Endothelial cell of umbilical vein (primary cell): Measurements from ENCODE around the gene ENTREP1. TPM values are rescaled to one million over a fixed set of nuclear protein-coding genes. Genes with fewer than 3 reads are reported as not detected.

Experiments
- BruUV-seq: library from RNA; stranded (reverse); fragments of 400-500 nt; replicated peaks from 2 replicates; lab custom pipeline; 2021; lab: Mats Ljungman, UMichigan
- CTCF ChIA-PET: fragments of 300-600, 350-600 bp; sonication (Branson Sonifier 250); formaldehyde crosslinking; loops from one replicate; lab custom pipeline; 2021; ENCODE audit warnings: antibody characterized with exemption, inconsistent platforms; lab: Charles Lee
- POLR2A ChIA-PET: fragments of 300-600, 350-600 bp; sonication (Branson Sonifier 250); formaldehyde crosslinking; loops from one replicate; lab custom pipeline; 2021; ENCODE audit warnings: antibody characterized with exemption, inconsistent platforms; lab: Charles Lee
- DNase-seq: peaks from one replicate; pipeline ENCODE4 v3.0.0-alpha.2; 2011; ENCODE audit warnings: low read depth, low spot score
- FAIRE-seq: peaks from 2 replicates; lab custom pipeline; 2011; peaks lifted over from hg19 to GRCh38; lab: Jason Lieb, UNC
- H2AFZ ChIP-seq: 2 replicates; pipeline ENCODE4 v1.6.0; 2012; ENCODE audit warnings: low read depth, low read length, control low read depth, inconsistent platforms
- H3K27ac ChIP-seq: 2 replicates; pipeline ENCODE4 v1.5.1; 2011; ENCODE audit warnings: low read depth, mild to moderate bottlenecking, control low read depth, low read length, moderate library complexity; ENCODE audit not compliant: insufficient read depth
- H3K27me3 ChIP-seq, 2 experiments: 2 replicates each; pipeline versions ENCODE4 v1.6.0 to v1.6.1; 2011; ENCODE audit warnings: low read length in 2 of 2, mixed read lengths in 1 of 2; ENCODE audit not compliant: control insufficient read depth in 2 of 2, insufficient read depth in 2 of 2
- H3K36me3 ChIP-seq, 2 experiments: 2 replicates in 1 of 2; 3 replicates in 1 of 2; pipeline ENCODE4 v1.5.1; 2011; ENCODE audit warnings: low read length in 2 of 2, mild to moderate bottlenecking in 1 of 2, moderate library complexity in 1 of 2; ENCODE audit not compliant: control insufficient read depth in 2 of 2, insufficient read depth in 2 of 2; ENCODE audit errors: extremely low read depth in 1 of 2
- H3K4me1 ChIP-seq: 3 replicates; pipeline ENCODE4 v1.5.1; 2011; ENCODE audit warnings: mild to moderate bottlenecking, low read length; ENCODE audit not compliant: control insufficient read depth, insufficient read depth; ENCODE audit errors: extremely low read depth
- H3K4me2 ChIP-seq: 2 replicates; pipeline ENCODE4 v1.6.1; 2011; ENCODE audit warnings: low read length, control low read depth, mixed read lengths; ENCODE audit not compliant: insufficient read depth
- H3K4me3 ChIP-seq, 3 experiments: fragments of 200-600 bp in 1 of 3; sonication (generic), shearing (Covaris generic) in 1 of 3; replicated peaks in 1 of 3; 2 replicates each; pipeline ENCODE4 v1.5.1; 2011 to 2016; ENCODE audit warnings: control low read depth in 3 of 3, low read length in 3 of 3, mild to moderate bottlenecking in 2 of 3, inconsistent platforms in 1 of 3, low read depth in 1 of 3, moderate library complexity in 1 of 3; ENCODE audit not compliant: insufficient read depth in 1 of 3
- H3K79me2 ChIP-seq: 2 replicates; pipeline ENCODE4 v1.6.0; 2012; ENCODE audit warnings: low read length, inconsistent platforms; ENCODE audit not compliant: control insufficient read depth, insufficient read depth
- H3K9ac ChIP-seq: replicated peaks from 2 replicates; pipeline ENCODE3; 2011; ENCODE audit warnings: low read length, control low read depth; ENCODE audit not compliant: insufficient read depth; ENCODE audit errors: extremely low read depth
- H3K9me1 ChIP-seq: replicated peaks from 3 replicates; pipeline ENCODE4 v1.6.0; 2011; ENCODE audit warnings: mild to moderate bottlenecking, low read length; ENCODE audit not compliant: control insufficient read depth, insufficient read depth; ENCODE audit errors: extremely low read depth
- H3K9me3 ChIP-seq: replicated peaks from 2 replicates; pipeline ENCODE4 v1.5.1; 2012; ENCODE audit warnings: low read length, inconsistent platforms; ENCODE audit not compliant: control insufficient read depth, insufficient read depth
- H4K20me1 ChIP-seq: replicated peaks from 2 replicates; pipeline ENCODE3; 2011; ENCODE audit warnings: mild to moderate bottlenecking, low read length; ENCODE audit not compliant: control insufficient read depth, insufficient read depth; ENCODE audit errors: extremely low read depth
- CTCF ChIP-seq, 2 donors: IDR thresholded peaks; 1 replicate in 1 of 2; 2 replicates in 1 of 2; pipeline ENCODE4 v1.5.1; 2011; ENCODE audit warnings: low read length in 2 of 2, mild to moderate bottlenecking in 2 of 2, moderate library complexity in 2 of 2, control low read depth in 1 of 2, inconsistent platforms in 1 of 2, low read depth in 1 of 2; ENCODE audit not compliant: insufficient read depth in 1 of 2; ENCODE audit errors: extremely low read depth in 1 of 2
- EZH2 ChIP-seq: IDR thresholded peaks from 2 replicates; pipeline ENCODE4 v1.6.1; 2012; ENCODE audit warnings: borderline replicate concordance, low read depth, mild to moderate bottlenecking, moderate library complexity, low read length, inconsistent platforms; ENCODE audit not compliant: severe bottlenecking
- FOS ChIP-seq: IDR thresholded peaks from 2 replicates; pipeline ENCODE4 v1.6.1; 2011; ENCODE audit warnings: mild to moderate bottlenecking, low read length, moderate library complexity, borderline replicate concordance; ENCODE audit not compliant: insufficient read depth
- GATA2 ChIP-seq: IDR thresholded peaks from 2 replicates; pipeline ENCODE4 v1.7.0; 2011; ENCODE audit warnings: low read depth, mild to moderate bottlenecking, moderate library complexity, mixed read lengths, low read length; ENCODE audit not compliant: insufficient read length, insufficient read depth
- MAX ChIP-seq: IDR thresholded peaks from 2 replicates; pipeline ENCODE4 v1.6.1; 2011; ENCODE audit not compliant: insufficient read depth, insufficient read length
- MYC ChIP-seq: IDR thresholded peaks from one replicate; pipeline ENCODE4 v1.6.1; 2011; ENCODE audit warnings: mild to moderate bottlenecking, low read depth, low read length
- POLR2A ChIP-seq: IDR thresholded peaks from 2 replicates; pipeline ENCODE4 v1.6.1; 2012; ENCODE audit warnings: low read depth, mild to moderate bottlenecking, control low read depth, low read length
- dilution Hi-C: fragments of 300-500 bp; cut with MboI; formaldehyde crosslinking; loops from one replicate; pipeline ENCODE4 v1.15.0; 2019; ENCODE audit warnings: low sequenced_read_pairs; ENCODE audit not compliant: extremely low pct_ligation_motif_present
- intact Hi-C: fragments of 100-400 bp; cut with micrococcal nuclease; formaldehyde crosslinking; loops from one replicate; pipeline ENCODE4 v1.10.0; 2022
- polyA plus RNA-seq, 4 experiments: library from polyadenylated mRNA; depleted of rRNA in 3 of 4; stranded (reverse) in 3 of 4; unstranded in 1 of 4; fragments of >200 nt; gene quantifications; 2 replicates each; pipeline versions ENCODE4 v1.2.1 to v1.2.3, GENCODE V29; 2011 to 2012; ENCODE audit warnings: missing spikeins in 1 of 4
- total RNA-seq: library from RNA; stranded (reverse); gene quantifications from 2 replicates; pipeline ENCODE4 v1.2.3, GENCODE V29; 2021

Gene ENTREP1
- total and polyA plus RNA-seq, 2 donors (not counting 3 experiments of a cell fraction or from before 2014, with no cell fraction given): 7.1 to 13.5 TPM

- FAIRE-seq (no peak), DNase-seq (no peak)
- Histone ChIP-seq H3K27me3 (no peaks in the 10 kb centered on the region), H3K36me3 (no peaks in the 10 kb centered on the region), H3K4me2 (no peak overlapping the region), H3K9me3 (no peaks in the 10 kb centered on the region), H3K9me1 (no peaks in the 10 kb centered on the region), H3K27ac (no peak overlapping the region), H4K20me1 (no peaks in the 10 kb centered on the region), H3K4me1 (peaks cover 15% of the 10 kb centered on the region), H3K4me3 (no peak overlapping the region), H3K79me2 (no peaks in the 10 kb centered on the region), H2AFZ (no peak overlapping the region), H3K9ac (no peak overlapping the region)
- dilution Hi-C loops: no loop called here
- BruUV-seq: no TSS peak
- ChIA-PET CTCF (no interaction called here), POLR2A (interaction anchor here (0.7 kb wide), 1 partner anchor 136 kb away, joined by 3 read pairs; no protein-coding TSS in a partner anchor)
- TF ChIP-seq FOS (no peak), GATA2 (no peak), POLR2A (no peak), MYC (no peak), CTCF (IDR thresholded peaks at IDR 0.05; ENCODE audit: extremely low read depth in 1 of 2, insufficient read depth in 1 of 2, low read depth in 1 of 2, low read length in 2 of 2) (no peak), EZH2 (no peak), MAX (no peak)
- intact Hi-C loops: no loop called here
These were observed 26.2 kb downstream of the ENTREP1 start for GRCh38 chr9:69351227-69351626.
